Stimulated activated effector memory CD8-positive, alpha-beta T cell treated with anti-CD3 and anti-CD28 coated beads, Interleukin-12 subunit alpha, Interleukin-12 subunit beta, amount 100 ng/mL, for 72 hours (primary cell): ENCODE data around the gene CCDC159.
"Not testable (repeated sequence)": the region's sequence is repeated elsewhere in the genome, so short reads cannot be mapped to it uniquely, and the experiment has no call there.

Experiments
- ATAC-seq: fragments of 150-1000 bp; cut with Tn5 transposase; 2 replicates; pipeline ENCODE4 v1.10.0; 2021
- DNase-seq, 2 donors: peaks; one replicate each; pipeline ENCODE4 v3.0.0; 2021 to 2022; ENCODE audit warnings: low spot score in 2 of 2
- H3K27ac Mint-ChIP-seq: one replicate; pipeline ENCODE4 v1.8.0; 2022; ENCODE audit warnings: mild to moderate bottlenecking, mixed read lengths
- H3K36me3 Mint-ChIP-seq: one replicate; pipeline ENCODE4 v1.8.0; 2022; ENCODE audit warnings: mild to moderate bottlenecking, mixed read lengths
- H3K4me1 Mint-ChIP-seq: one replicate; pipeline ENCODE4 v1.8.0; 2022; ENCODE audit warnings: mixed read lengths
- H3K4me3 Mint-ChIP-seq: one replicate; pipeline ENCODE4 v1.8.0; 2022; ENCODE audit warnings: mild to moderate bottlenecking, mixed read lengths
- H3K9me3 Mint-ChIP-seq: one replicate; pipeline ENCODE4 v1.8.0; 2022; ENCODE audit warnings: mixed read lengths

The CCDC159 gene

DNA sequence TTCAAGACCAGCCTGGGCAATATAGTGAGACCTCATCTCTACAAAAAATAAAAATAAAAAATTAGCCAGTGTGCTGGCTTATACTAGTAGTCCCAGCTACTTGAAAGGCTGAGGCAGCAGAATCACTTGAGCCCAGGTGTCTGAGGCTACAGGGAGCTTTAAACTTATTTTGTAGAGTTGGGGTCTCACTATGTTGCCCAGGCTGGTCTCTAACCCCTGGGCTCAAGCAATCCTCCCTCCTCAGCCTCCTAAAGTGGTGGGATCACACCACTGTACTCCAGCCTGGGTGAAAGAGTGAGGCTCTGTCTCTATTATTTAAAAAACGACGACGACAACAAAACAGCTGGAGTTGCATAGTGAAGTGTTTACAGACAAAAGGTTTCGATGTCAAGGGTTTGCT lies 14.8 kb upstream of the CCDC159 start:
- Mint-ChIP-seq H3K4me3 (no peak overlapping the region), H3K36me3 (peaks cover 59% of the 10 kb centered on the region), H3K27ac (no peak overlapping the region), H3K4me1 (no peaks in the 10 kb centered on the region), H3K9me3 (no peaks in the 10 kb centered on the region)
- DNase-seq (no peak), ATAC-seq (no peak)

DNA sequence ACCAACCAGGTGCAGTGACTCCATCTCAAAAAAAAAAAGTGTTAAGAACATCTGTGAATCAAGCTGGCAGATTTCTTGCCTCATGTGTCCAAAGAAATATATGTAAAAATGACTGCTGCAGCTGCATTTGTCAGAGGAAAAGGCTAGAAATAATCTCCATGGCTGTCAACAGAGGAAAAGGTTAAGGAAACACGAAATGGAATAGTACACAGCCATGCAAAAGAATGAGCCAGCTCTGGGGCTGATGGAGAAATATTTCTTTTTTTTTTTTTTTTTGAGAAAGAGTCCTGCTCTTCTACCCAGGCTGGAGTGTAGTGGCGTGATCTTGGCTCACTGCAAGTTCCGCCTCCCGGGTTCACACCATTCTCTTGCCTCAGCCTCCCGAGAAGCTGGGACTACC lies 13.5 kb upstream of the CCDC159 start:
- H3K4me3 Mint-ChIP-seq = no peak overlapping the region
- ATAC-seq (no peak), DNase-seq (no peak)
- no peaks in the 10 kb centered on the region for H3K9me3 Mint-ChIP-seq
- no peaks in the 10 kb centered on the region for H3K4me1 Mint-ChIP-seq
- H3K36me3 Mint-ChIP-seq = peaks cover 59% of the 10 kb centered on the region
- H3K27ac Mint-ChIP-seq = no peak overlapping the region

DNA sequence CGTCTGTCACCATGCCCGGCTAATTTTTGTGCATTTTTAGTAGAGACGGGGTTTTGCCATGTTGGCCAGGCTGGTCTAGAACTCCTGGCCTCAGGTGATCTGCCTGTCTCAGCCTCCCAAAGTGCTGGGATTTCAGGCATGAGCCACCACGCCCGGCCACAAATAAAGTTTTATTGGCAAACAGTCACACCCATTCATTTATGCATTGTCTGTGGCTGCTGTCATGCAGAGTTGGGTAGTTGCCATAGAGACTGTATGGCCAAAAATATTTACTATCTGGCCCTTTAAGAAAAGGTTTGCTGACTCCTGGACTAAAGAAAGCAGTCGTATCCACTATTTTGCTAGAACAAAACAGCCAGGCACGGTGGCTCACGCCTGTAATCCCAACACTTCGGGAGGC lies 12.5 kb upstream of the CCDC159 start:
- H3K27ac Mint-ChIP-seq, ATAC-seq, H3K4me1 Mint-ChIP-seq, H3K4me3 Mint-ChIP-seq, DNase-seq, H3K9me3 Mint-ChIP-seq: not testable (repeated sequence)
- H3K36me3 Mint-ChIP-seq = peaks cover 53% of the 10 kb centered on the region

DNA sequence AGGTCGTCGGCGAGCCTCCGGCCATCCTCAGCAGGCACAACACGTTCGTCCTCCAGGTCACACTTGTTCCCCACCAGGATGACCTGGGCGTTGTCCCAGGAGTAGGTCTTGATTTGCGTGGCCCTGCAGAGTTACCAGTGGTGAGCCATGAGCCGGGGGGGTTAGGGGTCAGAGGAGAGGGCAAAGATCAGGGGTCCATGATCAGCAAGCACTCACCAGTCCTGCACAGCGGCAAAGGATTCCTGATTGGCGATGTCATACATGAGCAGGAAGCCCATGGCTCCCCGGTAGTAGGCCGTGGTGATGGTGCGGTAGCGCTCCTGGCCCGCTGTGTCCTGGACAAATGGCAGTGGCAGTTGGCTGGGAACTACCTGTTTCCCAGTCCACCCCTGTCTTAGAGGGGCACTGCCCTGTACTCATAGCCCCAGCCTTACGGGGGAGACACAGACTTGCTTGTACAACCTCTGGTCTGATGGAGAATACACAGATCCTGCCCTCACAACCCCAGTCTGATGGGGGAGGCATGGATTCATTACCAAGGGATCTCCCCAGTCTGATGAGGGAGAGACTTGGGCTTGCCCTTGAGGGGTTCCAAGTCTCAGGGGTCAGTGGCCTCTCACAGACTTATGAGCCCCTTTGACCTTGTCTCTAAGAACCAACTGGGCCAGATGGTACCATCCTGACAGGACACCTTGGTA lies 10.7 kb upstream of the CCDC159 start:
- Mint-ChIP-seq H3K4me3 (no peak overlapping the region), H3K4me1 (peaks cover 16% of the 10 kb centered on the region), H3K36me3 (peaks cover 47% of the 10 kb centered on the region), H3K9me3 (no peaks in the 10 kb centered on the region), H3K27ac (no peak overlapping the region)
- ATAC-seq = no peak
- DNase-seq = no peak

DNA sequence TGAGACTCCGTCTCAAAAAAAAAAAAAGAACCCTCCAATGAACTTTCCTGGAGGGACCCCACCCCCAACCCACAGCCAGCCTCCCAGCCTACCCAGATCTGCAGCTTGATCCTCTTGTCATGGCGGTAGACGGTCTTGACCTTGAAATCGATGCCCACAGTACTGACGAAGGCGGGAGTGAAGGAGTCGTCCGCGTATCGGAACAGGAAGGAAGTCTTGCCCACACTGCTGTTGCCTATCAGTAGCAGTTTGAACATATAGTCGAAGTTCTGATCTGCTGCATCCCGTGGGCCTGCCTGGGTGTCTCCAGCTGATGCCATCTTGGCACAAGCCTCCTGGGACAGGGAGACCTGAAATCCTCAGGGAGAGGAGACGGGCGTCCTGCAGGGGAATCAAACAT lies 9.2 kb upstream of the CCDC159 start:
- H3K4me1 Mint-ChIP-seq = peaks cover 16% of the 10 kb centered on the region
- DNase-seq (no peak), ATAC-seq (no peak)
- peak overlapping the region; percentile 7 for H3K4me3 Mint-ChIP-seq
- H3K36me3 Mint-ChIP-seq = peaks cover 42% of the 10 kb centered on the region
- H3K9me3 Mint-ChIP-seq = no peaks in the 10 kb centered on the region
- H3K27ac Mint-ChIP-seq = no peak overlapping the region

DNA sequence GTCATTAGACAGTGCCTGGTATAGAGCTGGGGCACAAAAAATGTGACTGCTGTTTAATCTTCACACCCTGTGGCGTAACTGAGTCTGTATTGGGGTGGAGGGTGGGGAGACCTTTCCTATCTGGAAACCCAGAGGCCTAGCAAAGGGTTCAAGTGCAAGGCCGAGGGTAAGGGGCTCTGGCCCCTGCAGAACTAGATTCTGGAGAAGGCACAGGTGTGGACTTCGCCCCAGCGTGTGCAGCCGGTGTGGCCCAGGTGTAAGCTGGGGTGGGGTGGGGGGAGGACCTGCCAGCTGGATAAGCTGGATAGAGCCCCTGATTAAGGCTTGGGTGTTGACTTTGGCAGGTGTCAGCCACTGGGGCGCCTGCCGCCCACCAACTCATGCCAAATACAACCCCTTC lies 8.2 kb upstream of the CCDC159 start:
- peaks cover 45% of the 10 kb centered on the region for H3K36me3 Mint-ChIP-seq
- DNase-seq (no peak), ATAC-seq (no peak)
- peaks cover 16% of the 10 kb centered on the region for H3K4me1 Mint-ChIP-seq
- H3K4me3 Mint-ChIP-seq = peak overlapping the region; percentile 79
- no peak overlapping the region for H3K27ac Mint-ChIP-seq
- no peaks in the 10 kb centered on the region for H3K9me3 Mint-ChIP-seq

DNA sequence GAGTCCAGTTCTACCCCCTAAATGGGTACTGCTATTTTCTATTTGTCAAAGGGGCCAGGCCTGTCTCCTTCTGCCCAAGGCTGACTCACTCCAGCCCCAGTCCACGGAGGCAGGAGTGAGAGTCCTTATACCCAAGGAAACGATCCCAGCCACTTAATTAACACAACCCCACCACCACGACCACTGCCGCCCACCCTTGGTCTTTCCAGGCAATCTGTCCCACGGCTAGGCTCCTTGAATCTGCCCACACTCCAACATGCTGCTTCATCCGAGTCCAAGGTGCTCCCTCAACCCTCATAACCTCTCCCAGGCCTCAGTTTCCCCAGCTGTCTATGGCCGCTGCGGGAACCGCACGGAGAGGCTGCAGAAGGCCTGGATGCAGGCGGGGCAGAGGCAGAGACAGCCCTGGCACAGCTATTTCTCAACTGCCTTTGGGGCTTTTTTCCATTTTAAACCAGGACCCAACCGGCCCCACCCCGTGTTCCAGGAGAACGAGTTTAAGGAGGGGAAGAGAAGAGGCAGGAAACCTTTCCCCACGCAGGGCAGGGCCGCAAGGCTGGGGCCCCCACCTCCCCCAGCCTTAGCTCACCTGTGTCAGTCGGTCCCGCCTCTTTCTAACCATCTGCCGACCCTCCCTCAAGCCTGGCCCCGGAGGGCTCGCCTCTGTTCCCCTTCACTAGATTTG lies 7.6 kb upstream of the CCDC159 start:
- Mint-ChIP-seq H3K9me3 (no peaks in the 10 kb centered on the region), H3K4me1 (peaks cover 16% of the 10 kb centered on the region), H3K36me3 (peaks cover 39% of the 10 kb centered on the region), H3K27ac (peak overlapping the region; percentile 76), H3K4me3 (peak overlapping the region; percentile 79)
- no peak for ATAC-seq
- DNase-seq = no peak

DNA sequence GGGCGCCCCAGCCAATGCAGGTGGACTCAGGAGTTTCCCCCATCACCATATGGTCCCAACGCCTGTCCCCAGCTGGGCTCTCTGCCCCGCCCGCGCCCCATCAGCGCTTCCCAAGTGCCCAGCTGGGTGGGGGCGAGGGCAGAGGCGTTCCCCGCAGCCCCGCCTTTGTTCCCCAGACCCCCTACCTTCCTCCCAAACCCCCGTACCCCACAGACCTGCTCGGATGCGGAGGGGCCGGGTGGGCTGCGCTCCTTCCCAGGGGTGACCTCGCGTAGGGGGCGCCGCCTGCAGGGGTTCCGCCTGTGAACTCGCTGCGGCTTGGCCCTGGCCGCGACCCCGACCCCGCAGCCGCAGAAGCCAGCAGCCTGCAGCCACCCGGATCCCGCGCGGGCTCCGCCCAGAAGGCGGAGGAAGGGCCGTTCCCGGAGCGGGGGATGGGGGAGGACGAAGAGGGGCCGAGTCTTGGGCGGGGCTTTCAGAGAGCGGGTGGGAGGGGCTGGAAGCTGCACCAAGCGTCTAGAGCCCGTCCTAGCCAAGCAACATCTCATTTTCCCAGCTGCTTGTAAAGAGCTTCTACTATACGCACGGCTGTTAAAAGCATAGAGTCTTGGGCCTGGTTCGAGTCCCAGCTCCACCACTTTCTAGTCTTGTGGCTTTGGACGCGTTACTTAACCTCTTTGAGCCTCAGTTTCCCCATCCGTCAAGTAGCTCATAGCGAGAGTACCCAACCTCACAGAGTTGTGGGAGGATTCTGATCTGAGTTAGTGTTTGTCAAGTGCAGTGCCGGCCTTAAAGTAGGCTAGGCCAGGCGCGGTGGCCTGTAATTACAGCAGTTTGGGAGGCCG lies 6.8 kb upstream of the CCDC159 start, which contains the start of gene RAB3D:
Gene RAB3D (minus strand): TSS at position 404 of the 845 bp plus-strand sequence. CDS start 2,258 bp downstream, outside the sequence.
- Mint-ChIP-seq H3K36me3 (peaks cover 31% of the 10 kb centered on the region), H3K4me3 (peak within 1 kb of the TSS; percentile 79), H3K4me1 (peaks cover 19% of the 10 kb centered on the region), H3K9me3 (no peaks in the 10 kb centered on the region), H3K27ac (peak within 1 kb of the TSS; percentile 76)
- DNase-seq (peak; percentile 70 to 87), ATAC-seq (peak; percentile 95)

DNA sequence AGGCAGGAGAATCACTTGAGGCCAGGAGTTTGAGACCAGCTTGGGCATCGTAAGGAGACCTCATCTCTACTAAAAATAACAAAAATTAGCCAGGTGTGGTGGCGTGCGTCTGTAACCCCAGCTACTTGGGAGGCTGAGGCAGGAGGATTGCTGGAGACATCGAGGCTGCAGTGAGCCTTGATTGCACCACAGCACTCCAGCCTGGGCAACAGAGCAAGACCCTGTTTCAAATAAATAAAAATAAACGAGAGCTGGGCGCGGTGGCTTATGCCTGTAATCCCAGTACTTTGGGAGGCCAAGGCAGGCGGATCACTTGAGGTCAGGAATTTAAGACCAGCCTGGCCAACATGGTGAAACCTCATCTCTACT lies 6.2 kb upstream of the CCDC159 start:
- peaks cover 25% of the 10 kb centered on the region for H3K4me1 Mint-ChIP-seq
- peak overlapping the region; percentile 76 for H3K27ac Mint-ChIP-seq
- not testable (repeated sequence) for H3K9me3 Mint-ChIP-seq, ATAC-seq, DNase-seq
- peaks cover 25% of the 10 kb centered on the region for H3K36me3 Mint-ChIP-seq
- peak overlapping the region; percentile 79 for H3K4me3 Mint-ChIP-seq

DNA sequence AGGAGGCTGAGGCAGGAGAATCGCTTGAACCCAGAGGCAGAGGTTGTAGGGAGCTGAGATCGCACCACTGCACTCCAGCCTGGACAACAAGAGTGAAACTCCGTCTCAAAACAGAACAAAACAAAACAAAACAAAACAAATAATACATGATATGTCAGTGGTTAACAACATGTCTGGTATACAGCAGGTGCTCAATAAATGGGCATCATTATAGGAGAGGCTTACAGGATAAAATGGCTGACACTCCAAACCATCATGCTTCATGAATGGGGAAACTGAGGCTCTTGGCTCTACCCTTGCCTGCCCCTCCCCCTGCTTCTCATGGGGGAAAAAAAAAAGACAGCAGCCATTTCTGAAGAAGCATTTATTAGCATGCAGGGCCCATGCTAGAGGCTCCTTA lies 3.9 kb upstream of the CCDC159 start:
- ATAC-seq (no peak), DNase-seq (no peak)
- H3K4me3 Mint-ChIP-seq = no peak overlapping the region
- H3K27ac Mint-ChIP-seq = no peak overlapping the region
- peaks cover 49% of the 10 kb centered on the region for H3K4me1 Mint-ChIP-seq
- no peaks in the 10 kb centered on the region for H3K9me3 Mint-ChIP-seq
- peaks cover 21% of the 10 kb centered on the region for H3K36me3 Mint-ChIP-seq

DNA sequence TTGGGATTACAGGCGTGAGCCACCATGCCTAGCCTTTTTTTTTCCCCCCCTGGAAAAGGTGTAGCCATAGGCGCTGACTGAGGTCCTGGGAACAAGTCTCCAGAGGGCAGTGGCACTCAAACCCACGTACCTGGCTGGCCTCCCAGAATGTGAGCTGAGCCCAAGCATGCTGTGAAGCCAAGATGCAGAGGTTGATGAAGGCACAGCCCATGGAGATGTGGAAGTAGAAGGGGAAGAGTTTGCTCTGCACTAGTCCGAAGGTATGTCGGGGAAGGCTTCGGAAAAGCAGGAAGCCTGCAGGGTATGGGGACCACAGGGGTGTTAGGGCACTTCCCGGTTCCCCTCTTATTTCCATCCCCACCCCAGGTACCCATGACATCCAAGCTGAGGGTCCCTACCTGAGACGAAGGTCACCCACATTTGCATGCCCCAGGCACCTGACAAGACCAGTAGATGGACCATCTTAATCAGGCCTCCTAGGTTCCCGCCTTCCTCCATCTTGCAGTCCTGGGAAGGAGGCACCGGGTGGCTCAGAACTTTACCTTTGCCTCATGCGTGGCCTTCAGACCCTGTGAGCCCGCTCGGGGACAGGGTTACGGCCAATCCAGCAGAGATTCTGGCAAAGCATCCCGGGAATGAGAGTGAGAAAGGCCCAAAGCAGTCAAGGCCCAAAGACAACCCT lies 1.1 kb upstream of the CCDC159 start:
- Mint-ChIP-seq H3K4me1 (peaks cover 40% of the 10 kb centered on the region), H3K9me3 (peaks cover 4% of the 10 kb centered on the region), H3K4me3 (peak overlapping the region; percentile 99), H3K36me3 (peaks cover 24% of the 10 kb centered on the region), H3K27ac (peak overlapping the region; percentile 99)
- ATAC-seq = no peak
- DNase-seq = no peak

DNA sequence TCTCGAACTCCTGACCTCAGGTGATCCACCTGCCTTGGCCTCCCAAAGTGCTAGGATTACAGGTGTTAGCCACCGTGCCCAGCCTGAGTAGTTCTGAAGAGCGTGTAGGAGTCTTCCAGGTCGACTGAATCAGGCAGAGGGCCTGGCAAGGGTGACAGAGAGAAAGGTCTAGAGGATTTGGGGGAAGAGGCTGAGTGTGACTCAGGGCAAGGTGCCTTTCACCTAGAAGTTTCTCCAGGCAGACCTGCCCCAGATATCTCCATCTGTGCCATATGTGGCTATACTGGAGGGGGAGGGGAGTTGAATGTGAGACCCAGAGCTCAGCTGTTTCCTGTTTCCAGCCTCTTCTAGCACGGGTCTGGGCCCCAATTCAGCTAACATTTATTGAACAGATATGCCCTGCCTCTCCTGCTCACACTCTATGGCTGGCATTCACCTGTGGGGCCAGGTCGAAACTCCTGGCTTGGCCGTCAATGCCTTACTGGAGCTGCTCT lies 1.3 kb downstream of the CCDC159 start:
- DNase-seq (no peak), ATAC-seq (no peak)
- peaks cover 40% of the 10 kb centered on the region for H3K4me1 Mint-ChIP-seq
- peak overlapping the region; percentile 99 for H3K4me3 Mint-ChIP-seq
- peak overlapping the region; percentile 99 for H3K27ac Mint-ChIP-seq
- H3K36me3 Mint-ChIP-seq = peaks cover 17% of the 10 kb centered on the region
- H3K9me3 Mint-ChIP-seq = peaks cover 4% of the 10 kb centered on the region

DNA sequence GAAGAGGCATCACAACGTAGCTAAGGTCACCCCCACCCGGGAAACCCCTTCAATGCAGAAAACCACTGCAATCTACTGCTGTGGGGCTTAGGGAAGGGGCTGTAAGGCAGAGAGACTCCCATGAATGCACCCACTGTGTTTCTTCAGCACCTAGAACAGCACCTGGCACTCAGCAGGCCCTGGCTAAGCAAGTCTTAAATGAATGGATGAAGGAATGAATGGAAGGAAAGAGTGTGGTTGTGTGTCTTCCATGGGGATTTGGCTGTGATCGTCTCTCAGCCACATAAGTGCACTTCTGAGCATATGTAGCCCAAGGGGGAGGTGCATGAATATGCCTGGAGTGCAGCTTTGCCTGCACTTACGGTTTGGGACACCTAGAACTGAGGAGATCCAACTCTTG lies 2.9 kb downstream of the CCDC159 start:
- Mint-ChIP-seq H3K36me3 (peaks cover 13% of the 10 kb centered on the region), H3K4me3 (no peak overlapping the region), H3K27ac (no peak overlapping the region), H3K9me3 (peaks cover 4% of the 10 kb centered on the region), H3K4me1 (peaks cover 39% of the 10 kb centered on the region)
- ATAC-seq = no peak
- no peak for DNase-seq

DNA sequence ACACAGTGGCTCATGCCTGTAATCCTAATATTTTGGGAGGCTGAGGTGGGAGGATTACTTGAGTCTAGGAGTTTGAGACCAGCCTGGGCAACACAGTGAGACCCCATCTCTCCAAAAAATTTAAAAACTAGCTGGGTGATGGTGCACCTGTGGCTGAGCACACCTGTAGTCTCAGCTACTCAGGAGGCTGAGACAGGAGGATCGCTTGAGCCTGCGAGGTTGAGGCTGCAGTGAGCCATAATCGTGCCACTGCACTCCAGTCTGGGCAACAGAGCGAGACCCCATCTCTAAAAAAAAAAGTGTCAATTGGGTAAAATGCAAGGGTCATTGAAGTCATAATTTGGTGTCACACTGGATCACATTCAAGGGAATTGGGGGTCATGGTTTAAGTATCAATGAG lies 7.8 kb downstream of the CCDC159 start:
- H3K27ac Mint-ChIP-seq, H3K9me3 Mint-ChIP-seq, H3K36me3 Mint-ChIP-seq, ATAC-seq, DNase-seq: not testable (repeated sequence)
- peaks cover 16% of the 10 kb centered on the region for H3K4me1 Mint-ChIP-seq
- peak overlapping the region; percentile 70 for H3K4me3 Mint-ChIP-seq
